CD4-positive, alpha-beta T cell (primary cell): Measurements from ENCODE around the gene FGGY. TPM values are rescaled to one million over a fixed set of nuclear protein-coding genes. Genes with fewer than 3 reads are reported as not detected.

Experiments used
- ATAC-seq: fragments of 200-7000 bp; cut with Tn5 transposase; one replicate; pipeline ENCODE4 v1.10.0; 2022; ENCODE audit warnings: mild to moderate bottlenecking; ENCODE audit not compliant: poor library complexity
- CTCF ChIA-PET: fragments of 350-600 bp; sonication (Branson Sonifier 250); formaldehyde crosslinking; loops from one replicate; lab custom pipeline; 2021; ENCODE audit warnings: antibody characterized with exemption, inconsistent platforms; lab: Charles Lee
- POLR2A ChIA-PET: fragments of 350-600 bp; sonication (Branson Sonifier 250); formaldehyde crosslinking; loops from one replicate; lab custom pipeline; 2021; ENCODE audit warnings: antibody characterized with exemption, inconsistent platforms; lab: Charles Lee
- DNase-seq, 14 experiments: peaks; one replicate each; pipeline ENCODE4 v3.0.0-alpha.2; 2013 to 2020; ENCODE audit warnings: mixed read lengths in 2 of 14
- H3K27ac ChIP-seq, 2 donors: one replicate each; pipeline versions ENCODE4 v1.5.1 to v1.7.0; 2013; ENCODE audit warnings: low read length in 2 of 2, low read depth in 1 of 2, mild to moderate bottlenecking in 1 of 2
- H3K27me3 ChIP-seq, 2 experiments: 1 replicate in 1 of 2; 2 replicates in 1 of 2; pipeline versions ENCODE4 v1.6.1 to v1.7.0; 2013; ENCODE audit warnings: low read length in 2 of 2, control low read depth in 1 of 2, mild to moderate bottlenecking in 1 of 2, moderate library complexity in 1 of 2; ENCODE audit not compliant: insufficient read depth in 2 of 2, control insufficient read depth in 1 of 2
- H3K36me3 ChIP-seq: one replicate; pipeline ENCODE4 v1.6.1; 2013; ENCODE audit warnings: low read length, control low read depth; ENCODE audit not compliant: insufficient read depth
- H3K4me1 ChIP-seq: one replicate; pipeline ENCODE4 v1.6.1; 2013; ENCODE audit warnings: low read length, control low read depth; ENCODE audit not compliant: insufficient read depth
- H3K4me3 ChIP-seq: one replicate; pipeline ENCODE4 v1.5.1; 2013; ENCODE audit warnings: mild to moderate bottlenecking, low read length, moderate library complexity
- H3K9me3 ChIP-seq, 2 experiments: 1 replicate in 1 of 2; 2 replicates in 1 of 2; pipeline versions ENCODE4 v1.6.1 to v1.7.0; 2013; ENCODE audit warnings: low read length in 2 of 2, mild to moderate bottlenecking in 2 of 2, control low read depth in 1 of 2, moderate library complexity in 1 of 2; ENCODE audit not compliant: control insufficient read depth in 1 of 2, insufficient read depth in 1 of 2
- H3K27ac Mint-ChIP-seq: one replicate; pipeline ENCODE4 v1.8.0; 2020; ENCODE audit warnings: mixed read lengths
- H3K27me3 Mint-ChIP-seq: one replicate; pipeline ENCODE4 v1.8.0; 2021; ENCODE audit warnings: mixed read lengths
- H3K36me3 Mint-ChIP-seq: one replicate; pipeline ENCODE4 v1.8.0; 2021; ENCODE audit warnings: low read depth, mixed read lengths
- H3K4me1 Mint-ChIP-seq: one replicate; pipeline ENCODE4 v1.8.0; 2021; ENCODE audit warnings: low read depth, mixed read lengths
- H3K4me3 Mint-ChIP-seq: one replicate; pipeline ENCODE4 v1.8.0; 2020; ENCODE audit warnings: mild to moderate bottlenecking, mixed read lengths
- H3K9me3 Mint-ChIP-seq: one replicate; pipeline ENCODE4 v1.8.0; 2020; ENCODE audit warnings: mixed read lengths
- CTCF ChIP-seq: fragments of 200-600 bp; IDR thresholded peaks from one replicate; pipeline ENCODE4 v1.8.0; 2022; ENCODE audit warnings: antibody characterized with exemption, mild to moderate bottlenecking
- intact Hi-C, 2 experiments: fragments of 100-400 bp; cut with DNase I in 1 of 2; cut with micrococcal nuclease in 1 of 2; formaldehyde crosslinking; loops; one replicate each; pipeline versions ENCODE4 v1.15.1 to v1.9.0; 2023 to 2025; cut with DNase I, micrococcal nuclease
- total RNA-seq, 174 experiments: library from RNA in 2 of 174; stranded (reverse) in 2 of 174; gene quantifications; one replicate each; pipeline ENCODE4 v1.2.3 and lab custom pipeline; 2021 to 2026

The FGGY gene
- total RNA-seq, 2 experiments from 2014 or later, result 9.5 to 10.0 TPM

- intact Hi-C loops, result no loop called here
- Histone ChIP-seq H3K9me3 (no peaks in the 10 kb centered on the region), H3K4me1 (no peaks in the 10 kb centered on the region), H3K36me3 (no peaks in the 10 kb centered on the region), H3K4me3 (no peak overlapping the region), H3K27ac (no peak overlapping the region), H3K27me3 (no peaks in the 10 kb centered on the region)
- no peak for TF ChIP-seq CTCF
- DNase-seq (no peak), ATAC-seq (no peak)
- no peak overlapping the region for H3K4me3 Mint-ChIP-seq
- H3K4me1 Mint-ChIP-seq, result no peaks in the 10 kb centered on the region
- no peak overlapping the region for H3K27ac Mint-ChIP-seq
- POLR2A ChIA-PET, result no interaction called here
- H3K36me3 Mint-ChIP-seq, result no peaks in the 10 kb centered on the region
- no peaks in the 10 kb centered on the region for H3K27me3 Mint-ChIP-seq
- CTCF ChIA-PET, result no interaction called here
- H3K9me3 Mint-ChIP-seq, result no peaks in the 10 kb centered on the region
Observed at GRCh38 chr1:59499273-59499942, 202.5 kb downstream of the FGGY start.

GRCh38 chr1:59499943-59500569 is 203.2 kb downstream of the FGGY start:
- Histone ChIP-seq H3K36me3 (no peaks in the 10 kb centered on the region), H3K4me3 (no peak overlapping the region), H3K9me3 (no peaks in the 10 kb centered on the region), H3K4me1 (no peaks in the 10 kb centered on the region), H3K27me3 (no peaks in the 10 kb centered on the region), H3K27ac (no peak overlapping the region)
- Mint-ChIP-seq H3K9me3 (no peaks in the 10 kb centered on the region), H3K4me1 (no peaks in the 10 kb centered on the region), H3K27ac (no peak overlapping the region), H3K4me3 (no peak overlapping the region), H3K36me3 (no peaks in the 10 kb centered on the region), H3K27me3 (no peaks in the 10 kb centered on the region)
- ATAC-seq, result no peak
- DNase-seq, result no peak
- intact Hi-C loops, result no loop called here
- no peak for TF ChIP-seq CTCF
- ChIA-PET POLR2A (no interaction called here), CTCF (no interaction called here)

DNA sequence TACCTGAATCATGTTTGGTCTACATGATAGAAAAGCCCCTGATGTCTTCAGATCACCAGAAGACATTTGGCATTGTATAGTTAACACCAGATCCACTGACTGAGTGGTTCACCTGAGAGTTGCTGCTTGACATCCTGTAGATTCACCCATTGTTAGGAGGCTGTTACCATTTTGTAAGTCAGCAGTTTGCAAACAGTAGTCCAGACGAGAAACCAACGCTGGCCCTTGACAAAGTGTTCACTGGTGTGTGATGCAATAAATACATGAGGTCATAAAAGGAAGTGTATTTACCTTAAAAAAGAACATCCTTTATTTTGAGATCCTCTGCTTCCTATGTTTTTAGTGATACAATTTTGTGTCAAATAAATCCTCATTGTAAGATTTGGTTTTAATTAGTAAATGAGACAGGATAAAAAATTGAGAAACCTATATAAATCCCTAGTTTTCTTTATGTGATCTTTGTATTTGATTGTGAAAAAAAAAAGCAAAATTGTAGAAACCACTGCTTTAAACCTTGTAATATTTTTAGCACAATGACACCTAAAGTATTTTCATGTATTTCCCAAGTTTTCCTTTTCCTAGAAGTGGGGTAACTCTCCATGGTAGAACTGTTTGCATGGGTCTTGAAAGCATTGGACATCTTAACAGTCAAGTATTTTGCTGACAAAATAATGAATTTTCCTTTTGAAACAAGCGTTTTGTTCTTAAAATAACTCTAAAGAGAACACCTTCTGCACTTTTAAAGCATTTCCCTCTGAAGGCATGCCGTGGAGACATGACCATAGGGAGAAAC is 204.3 kb downstream of the FGGY start:
- Mint-ChIP-seq H3K36me3 (no peaks in the 10 kb centered on the region), H3K9me3 (no peaks in the 10 kb centered on the region), H3K27me3 (no peaks in the 10 kb centered on the region), H3K4me3 (no peak overlapping the region), H3K27ac (no peak overlapping the region), H3K4me1 (no peaks in the 10 kb centered on the region)
- no peaks in the 10 kb centered on the region for H3K36me3 ChIP-seq
- ATAC-seq (no peak), DNase-seq (peak in 1 of 14 experiments; percentile 12)
- ChIA-PET CTCF (no interaction called here), POLR2A (no interaction called here)
- no peak overlapping the region for H3K27ac ChIP-seq
- no peaks in the 10 kb centered on the region for H3K4me1 ChIP-seq
- intact Hi-C loops, result no loop called here
- H3K4me3 ChIP-seq, result no peak overlapping the region
- no peak for TF ChIP-seq CTCF
- no peaks in the 10 kb centered on the region for H3K9me3 ChIP-seq
- no peaks in the 10 kb centered on the region for H3K27me3 ChIP-seq
